GM19023 (cell line): ENCODE measurements around the gene PDE8B.

Experiments
- ATAC-seq: cut with Tn5 transposase; IDR thresholded peaks from one replicate; pipeline ENCODE4 v1.9.1; 2021; ENCODE audit warnings: mild to moderate bottlenecking, moderate library complexity; ENCODE audit not compliant: unreplicated experiment

The PDE8B gene

GRCh38 chr5:77394064-77394715 lies 183.7 kb downstream of the PDE8B start:
- ATAC-seq, result no peak

- ATAC-seq, result no peak
Measured at GRCh38 chr5:77396017-77396416, 185.5 kb downstream of the PDE8B start.

GRCh38 chr5:77397686-77398292 lies 187.3 kb downstream of the PDE8B start:
- no peak for ATAC-seq

DNA sequence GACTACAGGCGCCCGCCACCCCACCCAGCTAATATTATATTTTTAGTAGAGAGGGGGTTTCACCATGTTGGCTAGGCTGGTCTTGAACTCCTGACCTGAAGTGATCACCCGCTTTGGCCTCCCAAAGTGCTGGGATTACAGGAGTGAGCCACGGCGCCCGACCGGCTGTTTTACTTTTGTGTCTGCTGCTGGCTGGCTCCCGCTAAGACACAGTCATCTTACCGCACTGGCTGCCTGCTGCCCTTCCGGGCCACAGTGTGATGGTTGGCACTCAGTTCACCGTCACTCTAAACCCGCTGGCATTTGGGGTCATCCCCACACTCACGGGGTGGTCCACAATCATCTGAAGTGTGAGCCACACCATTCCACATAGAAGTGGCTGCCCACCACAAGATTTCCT lies 188.0 kb downstream of the PDE8B start:
- no peak for ATAC-seq

GRCh38 chr5:77398896-77399295 lies 188.4 kb downstream of the PDE8B start:
- no peak for ATAC-seq

DNA sequence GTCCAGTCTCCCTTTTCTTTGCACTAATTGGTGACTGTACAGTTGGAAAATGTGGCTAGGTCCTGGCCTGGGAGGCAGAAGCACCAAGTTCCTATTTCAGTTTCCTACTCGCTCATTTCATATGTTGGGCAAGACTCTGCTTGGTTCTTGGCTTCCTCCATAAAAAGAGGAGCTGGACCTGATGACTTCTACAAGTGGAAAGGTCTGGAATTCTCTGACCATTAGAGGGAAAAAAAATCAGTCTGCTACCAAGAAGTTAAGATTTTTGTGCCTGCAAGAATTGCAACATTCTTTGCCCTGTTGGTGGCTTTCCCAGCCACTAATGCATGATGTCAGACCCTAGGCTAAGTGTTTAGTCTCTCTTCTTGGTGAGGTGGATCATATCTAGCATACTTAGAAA lies 190.2 kb downstream of the PDE8B start:
- ATAC-seq, result no peak

- no peak for ATAC-seq
Measured at GRCh38 chr5:77402796-77403195, 192.3 kb downstream of the PDE8B start.

DNA sequence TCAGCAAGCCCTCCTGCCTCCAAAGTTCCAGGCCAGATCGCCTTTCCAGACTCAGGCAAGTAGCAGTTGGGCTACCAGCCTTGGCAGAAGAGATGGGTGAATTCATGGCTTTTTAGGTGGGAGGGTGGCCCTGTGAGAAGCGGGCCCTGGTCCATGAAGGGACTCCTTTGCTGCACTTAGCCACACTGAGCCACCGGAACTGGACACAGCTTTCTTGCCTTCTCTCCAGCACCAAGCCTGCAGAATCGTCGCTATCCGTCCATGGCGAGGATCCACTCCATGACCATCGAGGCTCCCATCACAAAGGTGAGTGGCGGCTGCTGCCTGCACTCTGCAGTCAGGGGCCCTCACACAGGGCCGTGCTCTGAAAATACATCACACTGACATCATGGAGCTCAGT lies 196.7 kb downstream of the PDE8B start:
- ATAC-seq, result no peak

- ATAC-seq, result no peak
Measured at GRCh38 chr5:77409870-77410621, 199.6 kb downstream of the PDE8B start.

- no peak for ATAC-seq
Measured at GRCh38 chr5:77413049-77413448, 202.6 kb downstream of the PDE8B start.

- no peak for ATAC-seq
Measured at GRCh38 chr5:77418162-77418561, 207.7 kb downstream of the PDE8B start.

DNA sequence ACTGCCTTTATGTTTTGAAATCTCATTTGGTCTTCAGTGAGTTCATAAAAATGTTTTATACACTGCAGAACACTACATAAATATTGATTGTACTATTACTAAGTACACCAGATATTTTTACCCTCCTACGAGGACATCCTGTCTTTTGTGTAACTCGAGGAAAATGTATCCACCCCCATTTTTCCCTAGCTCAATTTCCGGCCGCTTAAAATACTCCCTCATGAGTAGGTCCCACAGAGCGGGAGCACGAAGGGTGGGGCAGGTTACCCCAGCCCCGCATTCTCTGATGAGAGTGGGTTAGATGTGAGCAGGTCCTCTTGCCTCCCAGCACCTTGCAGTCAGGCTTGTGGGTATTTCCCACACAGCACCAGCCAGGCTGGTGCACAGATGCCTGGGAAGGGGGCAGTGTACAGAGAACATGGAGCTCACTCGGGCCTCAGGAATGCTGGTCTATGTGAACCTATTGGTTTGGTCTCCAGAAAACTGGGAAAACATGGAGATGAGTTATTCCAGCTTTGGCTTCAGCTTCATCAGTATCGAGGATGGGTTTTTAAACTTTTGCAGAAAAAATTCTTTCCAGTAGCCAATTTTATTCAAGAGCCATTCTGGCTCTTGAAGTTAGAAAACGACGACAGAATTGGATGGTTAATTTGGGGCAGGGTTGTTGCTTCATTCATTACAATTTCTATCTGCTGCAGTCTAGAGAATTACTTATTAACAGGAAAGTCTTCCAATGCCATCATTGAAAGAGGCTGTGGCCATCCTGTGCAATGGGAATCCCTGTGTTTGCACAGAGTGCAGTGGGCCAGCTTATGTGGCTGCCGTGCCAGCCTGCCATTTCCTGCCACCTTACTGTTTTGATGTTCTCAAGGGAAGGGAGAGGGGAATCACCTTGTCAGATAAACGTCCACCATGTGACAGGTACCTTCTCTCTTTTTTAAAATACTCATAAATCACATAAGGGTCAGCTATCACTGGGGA lies 208.4 kb downstream of the PDE8B start:
- ATAC-seq, result no peak

- ATAC-seq, result no peak
Measured at GRCh38 chr5:77419644-77420582, 209.4 kb downstream of the PDE8B start.

- no peak for ATAC-seq
Measured at GRCh38 chr5:77420940-77421339, 210.5 kb downstream of the PDE8B start.

- no peak for ATAC-seq
Measured at GRCh38 chr5:77423022-77423750, 212.7 kb downstream of the PDE8B start.

GRCh38 chr5:77424921-77425320 lies 214.4 kb downstream of the PDE8B start:
- ATAC-seq, result no peak

- no peak for ATAC-seq
Measured at GRCh38 chr5:77425420-77425819, 214.9 kb downstream of the PDE8B start.

DNA sequence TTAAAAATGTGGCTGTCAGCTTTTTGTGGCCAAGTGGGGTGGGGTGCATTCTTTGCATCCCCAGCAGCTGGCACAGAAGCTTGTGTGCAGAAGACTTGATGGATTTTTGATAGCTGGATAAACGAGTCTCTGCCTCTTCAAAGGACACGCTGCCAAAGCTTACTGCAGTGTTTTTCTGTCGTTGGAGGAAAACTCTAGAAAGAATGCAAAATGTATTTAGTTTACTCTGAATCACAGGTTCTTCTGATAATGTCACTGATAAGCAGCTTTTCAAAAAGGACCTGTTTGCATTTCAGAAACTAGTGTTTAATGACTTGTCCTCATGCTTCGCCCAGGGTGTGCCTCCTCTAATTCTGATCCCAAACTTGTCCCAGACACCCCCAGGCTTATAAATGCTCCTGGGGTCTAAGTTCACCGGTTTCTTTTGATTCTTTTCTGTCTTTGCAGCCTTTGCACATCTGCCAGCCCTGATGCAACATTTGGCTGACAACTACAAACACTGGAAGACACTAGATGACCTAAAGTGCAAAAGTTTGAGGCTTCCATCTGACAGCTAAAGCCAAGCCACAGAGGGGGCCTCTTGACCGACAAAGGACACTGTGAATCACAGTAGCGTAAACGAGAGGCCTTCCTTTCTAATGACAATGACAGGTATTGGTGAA lies 215.6 kb downstream of the PDE8B start:
- no peak for ATAC-seq

- ATAC-seq, result no peak
Measured at GRCh38 chr5:77426670-77427069, 216.2 kb downstream of the PDE8B start.
